Measurements from ENCODE around the gene KRTAP21-2.
"Not testable (repeated sequence)": the region's sequence is repeated elsewhere in the genome, so short reads cannot be mapped to it uniquely, and the experiment has no call there.

The KRTAP21-2 gene

DNA sequence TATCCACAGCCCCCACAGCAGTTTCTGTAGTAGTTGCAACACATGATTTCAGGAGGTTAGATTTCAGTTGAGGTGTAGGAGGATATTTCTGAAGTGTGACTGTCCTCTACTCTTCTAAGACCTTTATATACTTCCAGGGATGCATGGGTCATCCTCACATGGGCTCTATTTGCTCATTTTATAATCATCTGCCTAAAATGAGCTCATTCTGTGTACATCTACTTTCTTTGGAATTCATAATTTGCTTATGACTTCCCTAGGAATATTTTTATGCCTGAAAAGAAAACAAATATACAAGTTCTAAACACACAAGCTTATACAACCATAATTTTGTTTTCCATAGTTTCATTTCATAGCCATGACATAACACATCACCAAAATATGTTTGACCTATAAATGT is at the start of gene KRTAP21-2:
Gene KRTAP21-2, minus strand, starts transcription at position 101 of the 400 bp plus-strand sequence. Its CDS starts 57 bp downstream, at position 44.
- DNase-seq: no peak

GRCh38 chr21:30793581-30794314 is 46.7 kb upstream of the KRTAP21-2 start:
- DNase-seq: no peak

GRCh38 chr21:30779249-30779648 is 32.2 kb upstream of the KRTAP21-2 start:
- no peak for DNase-seq

DNA sequence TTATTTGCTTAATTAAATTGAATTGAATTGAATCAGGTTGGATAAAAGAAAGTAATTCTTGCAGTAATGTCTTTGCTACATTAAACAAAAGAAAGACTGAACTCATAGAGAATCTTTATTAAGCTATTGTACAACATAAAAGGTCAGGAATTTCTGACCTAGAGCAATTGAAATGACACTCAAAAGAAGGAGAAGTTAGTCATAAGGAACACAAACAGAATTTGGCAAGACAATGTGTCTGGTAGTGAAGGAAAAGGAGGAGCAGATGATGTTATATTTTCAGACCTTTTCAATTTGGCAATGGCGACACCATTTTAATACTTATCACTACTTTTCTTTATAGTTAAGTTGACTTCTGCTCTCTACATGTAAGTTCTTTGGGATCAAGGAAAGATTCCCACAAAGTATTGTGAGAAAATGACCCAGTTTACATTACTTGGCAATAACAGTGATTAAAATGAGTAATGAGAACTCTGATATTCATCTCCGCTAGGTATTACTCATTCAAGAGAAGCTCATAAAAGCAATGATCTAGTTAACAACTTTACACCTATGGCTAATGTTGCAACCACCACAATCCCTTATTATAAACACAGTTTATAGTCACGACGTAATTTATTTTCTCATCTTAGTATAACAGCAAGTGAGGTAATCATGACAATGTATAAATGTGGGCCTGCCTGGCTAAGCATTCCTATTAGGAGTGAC is 22.8 kb upstream of the KRTAP21-2 start:
- DNase-seq: no peak

GRCh38 chr21:30760776-30761175 is 13.7 kb upstream of the KRTAP21-2 start:
- DNase-seq: no peak

- no peak for DNase-seq
Observed at GRCh38 chr21:30758306-30758705, 11.2 kb upstream of the KRTAP21-2 start.

DNA sequence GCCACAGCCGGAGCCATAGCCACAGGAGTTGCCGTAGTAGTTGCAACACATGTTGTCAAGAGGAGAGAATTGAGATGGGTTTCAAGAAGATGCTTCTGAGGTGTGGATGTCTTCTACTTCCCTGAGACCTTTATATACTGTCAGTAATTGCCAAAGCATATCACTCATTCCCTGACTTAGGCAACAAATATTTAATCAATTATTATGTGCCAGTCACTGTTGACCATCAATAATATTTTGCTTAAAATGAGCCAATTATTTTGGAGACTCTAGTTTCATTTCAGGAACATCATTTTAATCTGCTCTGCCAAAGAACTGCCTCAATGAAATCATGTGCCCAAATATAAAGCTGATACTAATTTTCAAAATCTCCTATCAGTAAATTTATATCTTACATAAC is 8.3 kb upstream of the KRTAP21-2 start, which contains the start of gene KRTAP21-1:
Gene KRTAP21-1, minus strand, starts transcription at position 101 of the 400 bp plus-strand sequence. Its CDS starts 50 bp downstream, at position 51.
- not testable (repeated sequence) for DNase-seq

DNA sequence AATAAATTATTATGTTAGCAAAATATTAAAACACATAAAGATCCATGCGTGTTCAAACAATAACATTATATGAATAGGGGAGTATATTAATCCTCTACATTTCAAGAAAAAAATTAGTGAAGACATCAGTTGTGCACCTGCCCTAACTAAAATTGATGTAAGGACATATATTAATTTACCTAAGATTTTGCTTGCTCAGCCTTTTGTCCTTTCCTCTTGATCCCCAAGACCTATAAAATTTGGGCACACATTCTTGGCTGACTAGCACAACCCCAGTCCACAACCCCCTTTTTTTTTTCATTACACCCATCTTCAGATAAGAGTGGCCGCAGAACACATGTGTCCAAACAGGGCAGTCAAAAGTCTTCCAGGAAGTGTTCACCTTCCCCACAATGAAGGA is 6.6 kb downstream of the KRTAP21-2 start:
- no peak for DNase-seq

DNA sequence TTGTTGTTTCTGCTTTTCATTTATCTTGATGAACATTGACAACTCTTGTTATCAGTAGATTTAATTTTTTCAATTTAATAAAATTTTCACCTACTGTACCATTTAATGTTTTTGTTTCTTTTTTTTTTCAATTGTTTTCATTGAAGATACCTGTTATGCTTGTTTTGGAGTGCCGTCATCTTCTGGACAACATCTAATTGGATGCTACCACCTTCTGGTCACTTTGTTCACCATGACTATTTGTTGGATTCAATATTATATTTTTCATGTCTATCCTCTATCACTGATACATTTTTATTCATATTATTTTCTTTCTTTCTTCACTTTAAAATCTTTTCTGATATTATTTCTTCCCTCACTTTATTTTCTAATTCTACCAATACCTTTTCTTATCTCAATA is 14.0 kb downstream of the KRTAP21-2 start:
- no peak for DNase-seq

- no peak for DNase-seq
Observed at GRCh38 chr21:30726726-30727125, 20.3 kb downstream of the KRTAP21-2 start.

- DNase-seq: no peak
Observed at GRCh38 chr21:30719401-30719800, 27.7 kb downstream of the KRTAP21-2 start.

GRCh38 chr21:30718239-30718909 is 28.7 kb downstream of the KRTAP21-2 start, which contains the start of gene KRTAP21-3:
Gene KRTAP21-3, minus strand, starts transcription at chr21:30718777. Its CDS starts 18 bp downstream, at chr21:30718759.
- DNase-seq: no peak

DNA sequence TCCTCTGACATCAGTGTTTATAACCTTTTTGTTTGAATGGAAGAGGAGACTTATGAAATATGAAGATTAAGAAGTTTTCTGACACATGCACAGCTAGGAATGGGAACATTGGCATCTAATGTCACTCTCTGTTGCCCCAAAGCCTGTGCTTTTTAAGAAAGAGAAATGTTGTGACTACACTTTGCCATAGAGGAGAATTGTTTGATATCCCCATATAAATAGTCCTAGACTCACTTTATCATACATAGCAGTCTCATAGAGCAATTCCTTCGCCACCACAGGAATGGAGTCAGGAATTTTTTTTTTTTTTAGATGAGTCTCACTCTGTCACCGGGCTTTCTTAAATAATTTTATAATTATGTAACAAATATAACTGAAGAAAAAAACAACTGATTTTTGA is 30.0 kb downstream of the KRTAP21-2 start:
- no peak for DNase-seq

DNA sequence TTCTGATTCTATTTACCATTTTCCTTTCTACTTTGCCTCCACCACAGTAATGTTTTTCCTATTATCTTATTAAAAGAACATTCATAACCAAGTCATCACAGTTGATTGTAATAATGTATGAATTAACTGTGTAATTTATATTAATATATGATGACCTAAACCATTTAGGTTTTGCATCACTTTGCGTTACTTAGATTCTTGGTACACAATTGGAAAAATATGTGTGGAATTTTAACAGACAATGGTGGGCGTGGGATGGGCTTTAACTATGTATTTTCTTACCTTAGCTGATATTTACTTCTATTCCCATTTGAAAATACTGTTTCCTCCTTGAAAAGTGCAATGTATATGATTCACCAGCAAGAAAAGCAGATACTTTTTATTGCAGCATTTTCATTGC is 32.1 kb downstream of the KRTAP21-2 start:
- DNase-seq: no peak

- DNase-seq: no peak
Observed at GRCh38 chr21:30714456-30714855, 32.6 kb downstream of the KRTAP21-2 start.

- no peak for DNase-seq
Observed at GRCh38 chr21:30713766-30714165, 33.3 kb downstream of the KRTAP21-2 start.

DNA sequence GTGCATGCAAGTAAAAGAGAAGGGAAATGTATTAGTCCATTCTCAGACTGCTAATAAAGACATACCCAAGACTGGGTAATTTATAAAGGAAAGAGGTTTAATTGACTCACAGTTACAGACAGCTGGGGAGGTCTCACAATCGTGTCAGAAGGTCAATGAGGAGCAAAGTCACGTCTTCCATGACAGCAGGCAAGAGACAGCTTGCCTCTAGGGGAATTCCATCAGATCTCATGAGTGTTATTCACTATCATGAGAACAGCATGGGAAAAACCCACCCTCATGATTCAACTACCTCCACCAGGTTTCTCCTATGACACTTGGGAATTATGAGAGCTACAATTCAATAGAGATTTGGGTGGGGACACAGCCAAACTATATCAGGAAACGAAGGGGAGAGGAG is 36.6 kb downstream of the KRTAP21-2 start:
- DNase-seq: peak in 2 of 3 donors; percentile 0

DNA sequence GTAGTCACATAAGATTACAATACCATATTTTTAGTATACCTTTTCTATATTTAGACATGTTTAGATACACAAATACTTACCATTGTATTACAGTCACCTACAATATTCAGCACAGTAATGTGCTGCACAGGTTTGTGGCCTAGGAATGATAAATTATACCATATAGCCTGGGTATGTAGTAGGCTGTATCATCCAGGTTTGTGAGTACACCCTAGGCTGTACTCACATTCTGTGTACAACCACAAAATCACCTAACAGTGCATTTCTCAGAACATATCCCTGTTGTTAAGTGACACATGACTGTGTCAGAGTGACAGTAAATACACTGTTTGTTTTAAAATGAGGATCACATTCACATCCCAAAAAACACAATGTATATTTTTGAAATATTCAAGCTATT is 39.6 kb downstream of the KRTAP21-2 start:
- no peak for DNase-seq

Data from suppressor macrophage treated with lipopolysaccharide for 1 hour (primary cell).